NCI-H2171 treated with DMSO at 0.1 percent for 48 hours (cell line): ENCODE measurements around the gene KATNAL1.
A peak's percentile ranks its signal among the peaks of the same experiment; 100 is the strongest.
"Not testable (repeated sequence)": the region's sequence is repeated elsewhere in the genome, so short reads cannot be mapped to it uniquely, and the experiment has no call there.

ENCODE experiments used
- DNase-seq: peaks from one replicate; lab custom pipeline; 2025; lab: John Stamatoyannopoulos, UW

KATNAL1 gene

GRCh38 chr13:30212256-30212655 lies 95.1 kb downstream of the KATNAL1 start:
- no peak for DNase-seq

DNA sequence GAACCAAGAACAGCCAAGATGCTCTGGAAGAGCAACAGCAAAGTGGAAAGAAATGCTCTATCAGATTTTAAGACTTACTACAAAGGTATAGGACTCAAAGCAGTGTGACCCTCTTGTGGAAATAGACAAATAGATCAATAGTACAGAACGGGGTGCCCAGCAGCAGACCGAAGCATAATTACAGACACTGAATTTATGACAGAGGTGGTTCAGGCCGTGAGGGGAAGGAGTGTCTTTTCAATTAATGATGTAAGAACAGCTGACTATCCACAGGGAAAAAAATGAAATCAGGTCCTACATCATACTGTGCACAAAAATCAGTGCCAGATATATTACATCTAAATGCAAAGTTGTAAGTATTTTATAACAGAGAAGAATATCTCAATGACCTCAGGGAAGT lies 95.6 kb downstream of the KATNAL1 start:
- DNase-seq = no peak

DNA sequence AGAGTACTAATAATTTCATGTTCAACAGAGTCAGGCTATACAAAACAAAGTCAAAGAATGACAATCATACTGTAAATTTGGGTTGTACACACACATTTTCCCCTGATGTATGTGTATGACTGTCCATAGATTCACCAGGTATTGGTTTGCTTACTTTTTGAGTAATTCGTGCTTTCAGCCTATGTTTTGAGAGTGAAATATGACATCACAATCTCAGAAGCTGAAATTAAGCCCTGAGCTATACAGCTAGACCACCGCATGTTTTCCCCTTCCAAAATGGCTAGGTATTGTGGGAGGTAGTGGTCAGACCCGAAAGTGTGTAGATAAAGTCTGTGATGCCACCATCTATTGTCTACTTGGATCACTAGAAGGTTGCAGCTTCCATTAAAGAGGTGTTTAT lies 102.8 kb downstream of the KATNAL1 start:
- DNase-seq = no peak

DNA sequence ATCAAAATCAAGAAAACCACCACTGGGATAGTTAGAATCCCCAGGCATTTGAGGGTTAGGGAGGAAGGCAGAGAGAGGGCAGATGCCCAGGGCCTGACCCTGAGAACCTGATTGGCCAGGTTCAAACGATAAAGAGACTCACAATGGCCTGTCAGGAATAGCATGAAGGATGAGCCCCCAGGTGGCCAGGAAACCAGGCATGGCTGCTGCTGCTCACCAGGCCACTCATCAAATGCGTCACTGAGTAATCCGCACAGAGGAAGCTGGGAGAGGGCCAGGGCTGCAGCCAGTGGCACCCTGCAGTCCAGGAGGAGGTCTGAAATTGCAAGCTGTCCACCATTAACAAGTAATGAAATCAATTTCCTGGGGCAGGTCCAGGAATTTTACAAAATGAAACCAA lies 111.3 kb downstream of the KATNAL1 start:
- DNase-seq = no peak

GRCh38 chr13:30194906-30195305 lies 112.4 kb downstream of the KATNAL1 start:
- DNase-seq = no peak

DNA sequence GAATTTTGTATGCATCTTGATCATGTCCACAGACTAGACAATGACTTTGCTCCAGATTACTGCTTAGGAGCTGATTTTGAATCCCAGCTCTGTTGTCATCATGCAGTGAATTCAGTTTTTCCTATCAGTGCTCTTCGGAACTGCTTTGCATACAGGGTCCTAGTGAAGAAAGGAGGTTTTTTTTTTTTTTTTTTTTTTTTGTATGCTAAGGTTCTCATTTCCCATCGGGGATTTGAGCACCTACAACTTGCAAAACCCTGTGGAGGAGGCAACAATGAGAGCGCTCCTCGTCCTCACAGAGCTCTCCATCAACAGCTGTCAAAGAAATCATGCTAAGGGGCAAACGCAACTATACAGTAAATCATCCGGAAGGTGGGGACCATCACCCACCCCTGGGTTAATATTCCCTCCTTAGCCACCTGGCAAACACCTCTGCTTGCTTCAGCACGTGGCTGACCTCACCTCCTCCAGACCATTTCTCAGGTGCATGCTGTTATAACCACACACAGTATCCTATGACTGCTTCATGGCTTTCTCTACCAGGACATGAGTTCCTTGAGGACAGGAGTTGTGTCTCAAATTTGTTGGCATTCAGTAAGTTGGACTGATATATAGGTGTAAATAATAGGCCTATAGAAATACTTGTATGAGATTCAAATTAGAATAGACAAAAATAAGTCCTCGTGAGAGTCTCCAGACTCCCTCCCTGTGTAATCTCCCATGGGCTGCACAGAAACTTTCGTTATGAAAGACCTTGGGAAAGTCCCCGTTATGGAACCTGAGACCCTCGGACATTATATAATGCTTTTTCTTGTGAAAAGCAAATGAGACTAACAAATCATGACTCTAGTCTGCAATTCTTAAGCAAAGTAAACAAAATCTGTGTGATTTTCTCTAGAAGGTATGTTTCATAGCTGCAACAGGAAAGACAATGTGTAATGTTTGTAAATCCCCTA lies 113.8 kb downstream of the KATNAL1 start:
- no peak for DNase-seq

- no peak for DNase-seq
These were observed 114.8 kb downstream of the KATNAL1 start for GRCh38 chr13:30192320-30193093.

- DNase-seq = no peak
These were observed 115.8 kb downstream of the KATNAL1 start for GRCh38 chr13:30191491-30192100.

GRCh38 chr13:30186634-30187415 lies 120.5 kb downstream of the KATNAL1 start:
- peak; percentile 65 for DNase-seq

DNA sequence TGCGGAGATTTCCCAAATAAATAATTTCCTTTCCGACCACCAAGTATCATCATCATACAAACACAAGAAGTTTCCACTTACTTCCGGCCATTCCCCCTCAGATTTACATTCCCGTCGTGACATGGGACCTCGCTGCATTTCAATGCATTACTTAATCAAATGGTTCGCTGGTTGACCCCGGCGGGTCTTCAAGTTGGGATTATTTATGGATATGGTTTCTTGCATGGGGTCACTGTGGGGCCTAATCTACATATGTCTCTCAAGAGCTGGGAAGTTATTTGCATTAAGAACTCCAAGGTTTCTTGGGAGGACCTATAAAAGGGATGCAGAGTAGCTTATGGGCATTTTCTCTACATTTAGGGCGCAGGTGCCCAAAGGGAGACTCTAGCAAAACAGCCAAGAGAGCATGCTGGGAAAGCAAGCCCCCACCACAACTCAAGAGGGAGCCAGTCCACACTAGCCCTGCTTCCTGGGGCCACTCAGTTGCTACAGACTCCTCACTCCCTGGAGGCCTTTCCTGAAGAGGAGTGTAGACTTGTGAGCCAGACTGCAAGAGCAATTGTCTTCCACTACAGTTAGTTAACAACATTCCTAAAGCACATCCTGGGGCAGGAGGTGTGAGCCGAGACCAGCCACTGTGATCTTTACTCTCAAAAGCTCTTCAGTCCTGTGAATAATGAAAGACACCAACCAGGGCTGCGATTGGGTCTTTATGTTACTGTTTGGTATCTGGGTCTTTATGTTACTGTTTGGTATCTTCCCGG lies 125.3 kb downstream of the KATNAL1 start:
- no peak for DNase-seq

DNA sequence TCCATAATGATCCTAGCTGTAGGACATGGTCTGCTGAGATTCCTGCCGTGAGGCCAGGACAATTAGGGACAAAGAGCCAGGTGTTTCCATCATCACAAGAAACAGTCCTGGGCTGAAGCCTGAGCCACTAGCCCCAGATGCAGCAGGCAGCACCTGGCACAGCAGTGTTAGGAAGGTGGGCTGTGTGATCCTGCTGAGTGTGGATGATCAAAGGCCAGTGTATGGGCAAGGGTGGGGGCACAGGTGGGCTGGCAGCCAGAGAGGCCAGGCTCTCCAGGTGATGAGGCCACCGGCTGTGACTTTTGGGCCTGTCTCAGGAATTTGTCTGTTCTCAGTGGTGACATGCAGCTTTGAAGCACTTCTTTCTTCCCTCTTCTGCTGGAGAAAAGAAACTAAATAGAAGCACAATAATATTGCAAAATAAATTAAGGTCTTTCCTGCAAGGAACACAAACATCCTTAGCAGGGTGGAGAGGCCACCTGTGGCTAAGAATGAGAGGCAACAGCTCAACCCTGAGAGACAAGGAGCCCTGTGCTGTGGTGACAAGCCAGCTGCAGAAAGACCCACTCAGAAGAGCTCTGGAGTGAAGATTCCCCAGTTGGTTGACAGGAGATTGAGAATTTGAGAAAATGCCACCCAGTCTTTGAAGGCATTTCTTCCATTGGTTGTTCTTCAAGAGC lies 127.6 kb downstream of the KATNAL1 start:
- DNase-seq = no peak

- DNase-seq = no peak
These were observed 128.4 kb downstream of the KATNAL1 start for GRCh38 chr13:30178976-30179375.

GRCh38 chr13:30175166-30175565 lies 132.2 kb downstream of the KATNAL1 start:
- no peak for DNase-seq

- not testable (repeated sequence) for DNase-seq
These were observed 133.1 kb downstream of the KATNAL1 start for GRCh38 chr13:30174250-30174649.

DNA sequence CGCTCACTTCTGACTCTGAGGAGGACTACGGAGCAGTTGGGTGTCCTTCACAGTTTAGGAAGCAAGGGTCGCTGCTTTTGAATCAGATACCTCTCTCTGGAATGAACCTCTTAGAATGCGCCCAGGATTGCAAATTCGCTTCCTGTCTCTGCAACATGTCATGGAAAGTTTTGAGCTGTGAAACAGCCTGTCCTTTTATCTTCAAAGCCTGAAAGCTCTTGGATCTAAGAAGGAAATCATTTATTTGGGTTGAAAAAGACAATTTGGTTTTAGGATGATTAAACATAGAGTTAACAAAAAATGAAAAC lies 134.1 kb downstream of the KATNAL1 start:
- DNase-seq = no peak

- DNase-seq = no peak
These were observed 134.6 kb downstream of the KATNAL1 start for GRCh38 chr13:30172593-30173302.

GRCh38 chr13:30170569-30170968 lies 136.8 kb downstream of the KATNAL1 start:
- no peak for DNase-seq

DNA sequence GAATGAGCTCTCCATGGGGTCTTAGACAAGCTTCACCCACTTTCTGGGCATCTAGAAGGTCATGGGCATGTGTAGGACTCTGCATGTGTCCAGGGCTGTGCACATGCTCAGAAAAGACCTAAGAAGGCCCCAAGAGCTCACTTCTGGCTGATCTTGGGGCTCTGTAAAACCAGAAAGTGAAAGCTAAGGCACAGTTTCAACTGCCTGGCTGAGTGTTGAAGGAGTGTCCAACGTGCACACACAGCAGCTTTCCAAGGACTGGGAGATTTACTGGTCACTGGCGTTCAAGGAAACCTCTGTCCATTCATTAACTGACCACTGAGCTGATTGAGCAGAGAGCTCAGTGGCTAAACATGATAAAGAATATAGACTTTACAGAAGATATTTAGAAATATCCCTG lies 137.9 kb downstream of the KATNAL1 start:
- DNase-seq = no peak

DNA sequence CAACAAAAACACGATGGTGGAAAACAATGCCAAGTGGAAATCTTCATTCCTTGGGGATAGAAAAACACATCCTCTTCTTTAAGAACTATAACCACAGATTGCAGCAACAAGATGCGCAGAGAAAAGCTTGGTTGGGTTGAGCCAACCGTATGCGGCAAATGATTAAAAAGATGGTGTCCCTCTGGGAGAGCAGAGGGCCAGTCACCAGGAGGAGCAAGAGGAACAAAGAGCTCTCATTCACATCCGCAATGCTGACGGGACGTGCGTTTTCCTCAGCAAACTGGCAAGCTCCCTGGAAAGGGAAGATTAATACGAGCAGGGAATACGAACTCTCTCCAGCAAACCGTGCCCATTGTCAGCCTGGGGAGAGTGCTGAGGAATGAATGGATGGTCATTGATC lies 141.6 kb downstream of the KATNAL1 start:
- no peak for DNase-seq

- no peak for DNase-seq
These were observed 142.3 kb downstream of the KATNAL1 start for GRCh38 chr13:30165071-30165470.
